ENCODE measurements around the gene BANF2. TPM values are rescaled to one million over a fixed set of nuclear protein-coding genes. Genes with fewer than 3 reads are reported as not detected.

Gene BANF2
- total RNA-seq, 1 experiment from 2014 or later, result not detected

DNA sequence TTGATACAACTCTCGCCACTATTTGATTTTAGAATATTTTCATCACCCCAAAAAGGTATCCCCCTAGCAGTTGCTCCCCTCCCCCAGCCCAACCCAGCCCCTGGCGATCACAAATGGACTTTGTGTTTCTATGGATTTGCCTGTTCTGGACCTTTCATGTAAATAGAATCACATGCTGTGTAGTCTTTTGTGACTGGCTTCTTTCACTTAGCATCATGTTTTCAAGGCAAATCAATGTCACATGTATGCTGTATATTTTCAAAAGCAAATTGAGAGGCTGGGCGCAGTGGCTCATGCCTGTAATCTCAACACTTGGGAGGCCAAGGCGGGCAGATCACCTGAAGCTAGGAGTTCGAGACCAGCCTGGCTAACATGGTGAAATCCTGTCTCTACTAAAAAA is 48.5 kb downstream of the BANF2 start:
- Histone ChIP-seq H3K27ac (ENCODE audit: insufficient read length, low read depth, low read length) (no peak overlapping the region), H3K27me3 (ENCODE audit: insufficient read depth, low read length) (no peaks in the 10 kb centered on the region), H3K23ac (ENCODE audit: insufficient read length, low read depth, low read length) (no peak overlapping the region), H2BK12ac (ENCODE audit: insufficient read length, low read depth, low read length) (no peak overlapping the region), H2AK5ac (ENCODE audit: insufficient read length, low read length) (no peak overlapping the region), H3K18ac (ENCODE audit: insufficient read length, low read depth, low read length) (no peak overlapping the region), H4K5ac (ENCODE audit: insufficient read length, low read depth, low read length) (no peak overlapping the region), H3K79me2 (ENCODE audit: insufficient read depth, low read length) (no peaks in the 10 kb centered on the region), H3K56ac (ENCODE audit: insufficient read length, low read depth, low read length) (no peak overlapping the region), H2BK5ac (ENCODE audit: insufficient read length, low read length) (no peak overlapping the region), H4K20me1 (ENCODE audit: control insufficient read depth, insufficient read depth, insufficient read length) (no peaks in the 10 kb centered on the region), H3K79me1 (ENCODE audit: insufficient read depth, low read depth, low read length, poor library complexity, severe bottlenecking) (no peaks in the 10 kb centered on the region), H3K4me2 (ENCODE audit: insufficient read depth, insufficient read length, low read length) (no peak overlapping the region), H4K8ac (replicated peaks; ENCODE audit: insufficient read length, low read depth, low read length) (no peak overlapping the region), H3K4ac (ENCODE audit: low read depth, low read length) (no peak overlapping the region), H3K23me2 (ENCODE audit: insufficient read length, low read depth, low read length, poor library complexity, severe bottlenecking) (no peaks in the 10 kb centered on the region), H2BK15ac (ENCODE audit: low read depth, low read length) (no peak overlapping the region), H2BK20ac (ENCODE audit: low read depth, low read length, poor library complexity, severe bottlenecking) (no peak overlapping the region), H4K91ac (ENCODE audit: insufficient read length, low read depth, low read length) (no peak overlapping the region), H3K9ac (ENCODE audit: extremely low read depth, insufficient read length, low read length) (no peak overlapping the region), H3K14ac (ENCODE audit: insufficient read depth, low read length) (no peak overlapping the region), H3T11ph (ENCODE audit: low read length) (no peak overlapping the region), H3K4me1 (ENCODE audit: insufficient read depth, low read length) (peaks cover 3% of the 10 kb centered on the region; the same call in 1 of the 2 replicates), H2AFZ (ENCODE audit: low read length) (no peak overlapping the region), H3K9me3 (ENCODE audit: control insufficient read depth, low read depth, low read length) (no peaks in the 10 kb centered on the region), H2BK120ac (ENCODE audit: low read depth, low read length, poor library complexity, severe bottlenecking) (no peak overlapping the region)
- TF ChIP-seq, protein P1, sequence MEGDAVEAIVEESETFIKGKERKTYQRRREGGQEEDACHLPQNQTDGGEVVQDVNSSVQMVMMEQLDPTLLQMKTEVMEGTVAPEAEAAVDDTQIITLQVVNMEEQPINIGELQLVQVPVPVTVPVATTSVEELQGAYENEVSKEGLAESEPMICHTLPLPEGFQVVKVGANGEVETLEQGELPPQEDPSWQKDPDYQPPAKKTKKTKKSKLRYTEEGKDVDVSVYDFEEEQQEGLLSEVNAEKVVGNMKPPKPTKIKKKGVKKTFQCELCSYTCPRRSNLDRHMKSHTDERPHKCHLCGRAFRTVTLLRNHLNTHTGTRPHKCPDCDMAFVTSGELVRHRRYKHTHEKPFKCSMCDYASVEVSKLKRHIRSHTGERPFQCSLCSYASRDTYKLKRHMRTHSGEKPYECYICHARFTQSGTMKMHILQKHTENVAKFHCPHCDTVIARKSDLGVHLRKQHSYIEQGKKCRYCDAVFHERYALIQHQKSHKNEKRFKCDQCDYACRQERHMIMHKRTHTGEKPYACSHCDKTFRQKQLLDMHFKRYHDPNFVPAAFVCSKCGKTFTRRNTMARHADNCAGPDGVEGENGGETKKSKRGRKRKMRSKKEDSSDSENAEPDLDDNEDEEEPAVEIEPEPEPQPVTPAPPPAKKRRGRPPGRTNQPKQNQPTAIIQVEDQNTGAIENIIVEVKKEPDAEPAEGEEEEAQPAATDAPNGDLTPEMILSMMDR (conservative IDR thresholded peaks at IDR 0.05), result no peak
- no peak for DNase-seq
- WGBS (ENCODE audit: extremely low coverage, insufficient read length, low lambda C conversion rate), result no CpG with 5 or more reads among the region's 5 CpGs
- peaks cover 0 to 1% (median 0%) of the 10 kb centered on the region in 3 experiments; a peak in 2 of 7 replicates for H3K36me3 Mint-ChIP-seq (ENCODE audit: insufficient read depth in 1 of 3, low read depth in 3 of 3)
- H3K27me3 Mint-ChIP-seq (ENCODE audit: low read depth), result peaks cover 4% of the 10 kb centered on the region
- peaks cover 0 to 3% of the 10 kb centered on the region in 2 experiments; a peak in 1 of 5 replicates for H3K9me3 Mint-ChIP-seq
- peaks cover 41 to 43% of the 10 kb centered on the region in 2 experiments for H3K4me1 Mint-ChIP-seq
- no peak overlapping the region for H3K4me3 Mint-ChIP-seq
- H3K27ac Mint-ChIP-seq, result no peak overlapping the region; a peak in 1 of 7 replicates
